ENCODE data around the gene OR52B6.
A peak's percentile ranks its signal among the peaks of the same experiment; 100 is the strongest.
"Not testable (repeated sequence)": the region's sequence is repeated elsewhere in the genome, so short reads cannot be mapped to it uniquely, and the experiment has no call there.

OR52B6 gene

GRCh38 chr11:5580577-5580976, at the start of gene OR52B6:
Gene OR52B6, plus strand, starts transcription at chr11:5580877. Its CDS starts 0 bp downstream, at chr11:5580877.
- DNase-seq: no peak

- DNase-seq: no peak
These were observed 49.4 kb upstream of the OR52B6 start for GRCh38 chr11:5531053-5531831.

- no peak for DNase-seq
These were observed 46.6 kb upstream of the OR52B6 start for GRCh38 chr11:5534046-5534445.

GRCh38 chr11:5536482-5536881, 44.2 kb upstream of the OR52B6 start:
- no peak for DNase-seq

- no peak for DNase-seq
These were observed 39.2 kb upstream of the OR52B6 start for GRCh38 chr11:5541427-5541826.

- DNase-seq: no peak
These were observed 34.2 kb upstream of the OR52B6 start for GRCh38 chr11:5546457-5546856.

GRCh38 chr11:5547982-5548381, 32.7 kb upstream of the OR52B6 start:
- DNase-seq: no peak

GRCh38 chr11:5548440-5548839, 32.2 kb upstream of the OR52B6 start, which contains the start of gene OR52H1:
Gene OR52H1, minus strand, starts transcription at chr11:5548540. Its CDS starts 3,035 bp downstream, at chr11:5545505.
- no peak for DNase-seq

- no peak for DNase-seq
These were observed 30.1 kb upstream of the OR52B6 start for GRCh38 chr11:5550440-5551095.

GRCh38 chr11:5553343-5553742, 27.3 kb upstream of the OR52B6 start:
- no peak for DNase-seq

- DNase-seq: no peak
These were observed 24.0 kb upstream of the OR52B6 start for GRCh38 chr11:5556596-5557188.

GRCh38 chr11:5557751-5558150, 22.9 kb upstream of the OR52B6 start:
- DNase-seq: no peak

GRCh38 chr11:5564259-5565019, 16.2 kb upstream of the OR52B6 start:
- DNase-seq: no peak

GRCh38 chr11:5574654-5575053, 6.0 kb upstream of the OR52B6 start:
- no peak for DNase-seq

- DNase-seq: no peak
These were observed 5.5 kb upstream of the OR52B6 start for GRCh38 chr11:5575152-5575551.

- DNase-seq: no peak
These were observed 3.6 kb upstream of the OR52B6 start for GRCh38 chr11:5577101-5577500.

GRCh38 chr11:5581014-5581413, 337 bp downstream of the OR52B6 start:
- DNase-seq: no peak

GRCh38 chr11:5584458-5584857, 3.8 kb downstream of the OR52B6 start:
- DNase-seq: not testable (repeated sequence)

- not testable (repeated sequence) for DNase-seq
These were observed 9.2 kb downstream of the OR52B6 start for GRCh38 chr11:5589906-5590305.

- no peak for DNase-seq
These were observed 10.9 kb downstream of the OR52B6 start for GRCh38 chr11:5591613-5592012.

- no peak for DNase-seq
These were observed 11.9 kb downstream of the OR52B6 start for GRCh38 chr11:5592615-5593014.

GRCh38 chr11:5593146-5593545, 12.5 kb downstream of the OR52B6 start:
- DNase-seq: no peak

GRCh38 chr11:5596607-5597201, 16.0 kb downstream of the OR52B6 start, which contains the start of gene TRIM6:
Gene TRIM6, plus strand, starts transcription at chr11:5596637. Its CDS starts 261 bp downstream, at chr11:5596898.
- DNase-seq: peak; percentile 72

All from right forelimb (tissue), 1 donor.